Osteoblast (primary cell): ENCODE data around the gene STXBP2. TPM values are rescaled to one million over a fixed set of nuclear protein-coding genes. Genes with fewer than 3 reads are reported as not detected.

ENCODE experiments used
- DNase-seq: peaks from one replicate; pipeline ENCODE4 v3.0.0; 2011; ENCODE audit warnings: low spot score, mixed read lengths; ENCODE audit not compliant: insufficient read length; ENCODE audit errors: missing footprints
- H2AFZ ChIP-seq: 2 replicates; pipeline ENCODE4 v1.6.0; 2011; ENCODE audit warnings: mild to moderate bottlenecking, low read length
- H3K27ac ChIP-seq: 2 replicates; pipeline ENCODE4 v1.5.1; 2011; ENCODE audit warnings: mild to moderate bottlenecking, low read depth, low read length, moderate library complexity
- H3K27me3 ChIP-seq: 2 replicates; pipeline ENCODE4 v1.6.0; 2012; ENCODE audit warnings: mild to moderate bottlenecking, control low read depth, inconsistent platforms, low read length, moderate library complexity; ENCODE audit not compliant: insufficient read depth
- H3K36me3 ChIP-seq: 2 replicates; pipeline ENCODE4 v1.5.1; 2011; ENCODE audit warnings: mild to moderate bottlenecking, low read length, control low read depth, moderate library complexity; ENCODE audit not compliant: insufficient read depth
- H3K4me1 ChIP-seq: 2 replicates; pipeline ENCODE4 v1.5.1; 2011; ENCODE audit warnings: mild to moderate bottlenecking, low read length, control low read depth, moderate library complexity; ENCODE audit not compliant: insufficient read depth
- H3K4me2 ChIP-seq: 2 replicates; pipeline ENCODE4 v1.6.0; 2011; ENCODE audit warnings: mild to moderate bottlenecking, low read length; ENCODE audit not compliant: insufficient read depth
- H3K4me3 ChIP-seq: fragments of 200-600 bp; sonication (generic); 3 replicates; pipeline ENCODE4 v1.5.1; 2012; ENCODE audit warnings: mild to moderate bottlenecking, low read length, inconsistent platforms; ENCODE audit not compliant: insufficient read depth
- H3K79me2 ChIP-seq: 2 replicates; pipeline ENCODE4 v1.6.0; 2012; ENCODE audit warnings: mild to moderate bottlenecking, low read length, control low read depth, inconsistent platforms; ENCODE audit not compliant: insufficient read depth
- H3K9me3 ChIP-seq: 2 replicates; pipeline ENCODE4 v1.5.1; 2011; ENCODE audit warnings: low read depth, low read length, control low read depth
- H4K20me1 ChIP-seq: 2 replicates; pipeline ENCODE4 v1.6.0; 2012; ENCODE audit warnings: mild to moderate bottlenecking, low read length, control low read depth; ENCODE audit not compliant: insufficient read depth
- total RNA-seq: library from RNA; depleted of rRNA; stranded (reverse); fragments of >200 nt; gene quantifications from 2 replicates; pipeline ENCODE4 v1.2.3, GENCODE V29; 2012
- TF ChIP-seq, protein P1 (sequence below): IDR thresholded peaks from 2 replicates; pipeline ENCODE4 v1.5.1; 2011; ENCODE audit warnings: mild to moderate bottlenecking, low read depth, low read length, moderate library complexity; ENCODE audit errors: extremely low read depth

STXBP2 gene
- total RNA-seq, 1 donor: 3.3 TPM

DNA sequence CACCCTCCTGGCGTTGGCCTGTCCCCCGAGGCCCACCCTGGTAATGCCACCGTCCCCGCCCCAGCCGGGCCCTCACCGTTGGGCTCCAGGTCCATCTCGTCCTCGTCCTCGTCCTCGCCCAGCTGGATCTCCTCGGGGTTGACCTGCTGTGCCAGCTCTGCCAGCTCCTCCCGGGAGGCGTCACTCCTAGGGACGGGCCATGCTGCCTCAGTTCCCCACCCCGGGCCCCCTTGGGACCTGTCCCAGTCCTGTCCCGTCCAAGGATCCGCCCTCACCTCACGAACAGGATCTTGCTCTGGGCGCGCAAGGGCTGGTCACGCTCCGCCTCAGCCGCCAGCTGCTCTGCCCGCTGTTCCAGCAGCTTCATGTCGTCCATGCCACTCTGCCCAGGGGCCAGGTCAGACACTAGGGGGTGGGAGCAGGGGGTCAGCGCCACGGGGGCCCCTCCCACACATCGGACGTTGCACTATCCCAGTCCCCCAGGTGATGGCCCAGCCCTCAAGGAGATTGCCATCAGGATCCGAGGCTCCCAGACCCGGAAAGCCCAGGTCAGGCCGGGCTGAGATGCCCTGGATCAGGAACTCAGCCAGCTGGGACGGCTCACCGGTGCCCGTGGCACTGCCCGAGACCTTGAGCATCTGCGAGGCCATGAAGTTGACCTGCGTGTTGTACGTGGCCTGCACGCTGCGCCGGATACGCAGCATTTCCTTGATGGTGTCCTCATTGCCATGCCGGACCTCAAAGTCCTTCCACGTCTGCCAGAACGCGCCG, 17.1 kb upstream of the STXBP2 start:
- Histone ChIP-seq H3K27ac (no peak overlapping the region), H3K36me3 (peaks cover 19% of the 10 kb centered on the region), H3K79me2 (peaks cover 2% of the 10 kb centered on the region), H3K4me3 (no peak overlapping the region), H3K9me3 (no peaks in the 10 kb centered on the region), H3K4me1 (no peaks in the 10 kb centered on the region), H3K4me2 (no peak overlapping the region), H4K20me1 (peaks cover 5% of the 10 kb centered on the region), H3K27me3 (no peaks in the 10 kb centered on the region), H2AFZ (no peak overlapping the region)
- TF ChIP-seq, protein P1, sequence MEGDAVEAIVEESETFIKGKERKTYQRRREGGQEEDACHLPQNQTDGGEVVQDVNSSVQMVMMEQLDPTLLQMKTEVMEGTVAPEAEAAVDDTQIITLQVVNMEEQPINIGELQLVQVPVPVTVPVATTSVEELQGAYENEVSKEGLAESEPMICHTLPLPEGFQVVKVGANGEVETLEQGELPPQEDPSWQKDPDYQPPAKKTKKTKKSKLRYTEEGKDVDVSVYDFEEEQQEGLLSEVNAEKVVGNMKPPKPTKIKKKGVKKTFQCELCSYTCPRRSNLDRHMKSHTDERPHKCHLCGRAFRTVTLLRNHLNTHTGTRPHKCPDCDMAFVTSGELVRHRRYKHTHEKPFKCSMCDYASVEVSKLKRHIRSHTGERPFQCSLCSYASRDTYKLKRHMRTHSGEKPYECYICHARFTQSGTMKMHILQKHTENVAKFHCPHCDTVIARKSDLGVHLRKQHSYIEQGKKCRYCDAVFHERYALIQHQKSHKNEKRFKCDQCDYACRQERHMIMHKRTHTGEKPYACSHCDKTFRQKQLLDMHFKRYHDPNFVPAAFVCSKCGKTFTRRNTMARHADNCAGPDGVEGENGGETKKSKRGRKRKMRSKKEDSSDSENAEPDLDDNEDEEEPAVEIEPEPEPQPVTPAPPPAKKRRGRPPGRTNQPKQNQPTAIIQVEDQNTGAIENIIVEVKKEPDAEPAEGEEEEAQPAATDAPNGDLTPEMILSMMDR: no peak
- DNase-seq: no peak

DNA sequence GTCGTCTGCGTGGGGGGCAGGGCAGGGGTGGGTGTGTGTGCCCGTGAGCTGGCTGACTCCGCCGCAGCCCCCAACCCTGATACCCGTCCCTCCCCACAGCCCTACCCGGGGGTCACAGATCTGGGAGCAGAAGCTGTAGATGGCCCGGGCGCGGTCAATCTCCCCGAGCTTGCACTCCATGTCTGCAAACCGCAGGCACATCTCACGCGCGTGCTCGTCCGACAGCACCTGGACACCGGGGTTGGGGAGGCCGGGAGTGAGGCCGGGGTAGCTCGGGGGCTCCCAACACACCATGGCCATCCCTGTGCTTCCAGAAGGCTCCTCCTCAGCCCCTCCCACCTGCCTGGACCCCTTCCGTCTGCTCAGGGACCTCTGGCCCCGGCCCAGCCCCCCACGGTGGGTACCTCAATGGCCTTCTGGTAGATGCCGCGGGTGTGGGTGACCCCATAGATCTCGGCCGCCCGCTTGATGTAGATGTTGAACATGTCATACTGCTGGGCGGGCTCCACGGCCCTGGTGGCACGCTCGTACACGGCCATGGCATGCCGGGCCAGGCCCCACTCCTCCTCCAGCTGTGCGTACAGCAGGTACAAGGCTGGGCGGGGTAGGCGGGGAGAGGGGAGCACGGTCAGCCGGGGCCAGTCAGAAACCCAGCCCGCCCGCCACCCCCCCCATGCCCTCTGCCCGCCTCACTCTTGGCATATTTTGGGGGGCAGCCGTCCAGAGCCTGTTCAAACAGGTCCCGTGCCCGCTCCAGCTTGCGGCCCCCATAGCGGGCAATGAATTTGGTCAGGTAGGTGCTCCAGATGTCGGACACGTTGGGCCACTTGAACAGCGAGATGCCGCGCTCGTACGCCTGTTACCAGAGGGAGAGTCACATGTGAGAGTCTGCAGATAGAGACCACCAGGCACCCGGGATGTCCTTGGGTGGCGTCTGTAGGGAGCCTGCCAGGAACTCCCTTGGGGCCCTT, 16.2 kb upstream of the STXBP2 start:
- Histone ChIP-seq H3K27ac (no peak overlapping the region), H3K27me3 (no peaks in the 10 kb centered on the region), H4K20me1 (peaks cover 5% of the 10 kb centered on the region), H3K79me2 (peaks cover 8% of the 10 kb centered on the region), H3K9me3 (no peaks in the 10 kb centered on the region), H3K4me2 (no peak overlapping the region), H2AFZ (no peak overlapping the region), H3K4me1 (no peaks in the 10 kb centered on the region), H3K4me3 (no peak overlapping the region), H3K36me3 (peaks cover 19% of the 10 kb centered on the region)
- no peak for DNase-seq
- TF ChIP-seq, protein P1: no peak

DNA sequence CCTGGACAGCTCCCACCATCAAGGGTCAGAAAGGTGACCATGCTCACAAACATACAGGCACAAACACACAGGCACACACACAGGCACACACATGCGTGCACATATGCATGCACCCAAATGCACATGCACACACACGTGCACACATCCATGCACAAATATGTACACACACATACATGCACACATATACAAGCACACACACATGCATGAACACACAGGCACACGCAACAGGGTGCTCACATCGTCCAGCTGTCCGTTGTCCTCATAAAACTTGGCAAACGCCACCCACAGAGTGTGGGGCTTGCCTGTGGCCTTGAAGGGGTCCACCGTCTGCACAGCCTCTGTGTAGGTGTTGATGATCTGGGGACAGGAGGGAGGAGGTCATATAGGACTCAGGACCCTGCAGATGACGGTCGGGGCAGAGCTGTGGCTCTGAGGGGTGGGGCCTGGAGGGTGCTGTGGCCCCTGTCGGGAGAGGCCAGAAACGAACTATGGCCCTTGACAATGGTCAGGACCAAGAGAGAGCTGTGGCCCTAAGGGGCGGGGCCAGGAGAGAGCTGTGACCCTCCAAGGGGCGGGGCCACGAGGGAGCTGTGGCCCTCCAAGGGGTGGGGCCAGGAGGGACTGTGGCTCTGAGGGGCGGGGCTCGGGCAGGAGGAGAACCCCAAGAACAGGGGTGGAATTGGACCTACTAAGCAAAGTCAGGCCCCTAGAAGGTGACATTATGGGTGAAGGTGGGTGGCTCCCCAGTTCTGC, 13.8 kb upstream of the STXBP2 start:
- no peak overlapping the region for H2AFZ ChIP-seq
- no peak overlapping the region for H3K4me2 ChIP-seq
- H3K4me3 ChIP-seq: no peak overlapping the region
- H3K4me1 ChIP-seq: peaks cover under 1% of the 10 kb centered on the region
- no peaks in the 10 kb centered on the region for H3K9me3 ChIP-seq
- peaks cover 19% of the 10 kb centered on the region for H3K36me3 ChIP-seq
- no peaks in the 10 kb centered on the region for H3K27me3 ChIP-seq
- peaks cover 8% of the 10 kb centered on the region for H4K20me1 ChIP-seq
- no peak overlapping the region for H3K27ac ChIP-seq
- TF ChIP-seq, protein P1: no peak
- no peak for DNase-seq
- H3K79me2 ChIP-seq: peaks cover 32% of the 10 kb centered on the region
